Measurements from ENCODE around the gene DDX41. TPM values are rescaled to one million over a fixed set of nuclear protein-coding genes. Genes with fewer than 3 reads are reported as not detected.

The DDX41 gene
- total and polyA plus RNA-seq, 2 donors (not counting 1 experiment from before 2014, with no cell fraction given) = 110 to 168 TPM

GRCh38 chr5:177507165-177507564 is 9.6 kb downstream of the DDX41 start:
- peaks cover 0 to 52% of the 10 kb centered on the region in 2 experiments for H3K36me3 ChIP-seq (replicated peaks in 1 of 2; ENCODE audit: control extremely low read depth in 1 of 2, control insufficient read depth in 1 of 2, extremely low read depth in 1 of 2, insufficient read depth in 2 of 2, low read length in 1 of 2)
- no peak overlapping the region for H3K4me3 ChIP-seq (ENCODE audit: control extremely low read depth in 1 of 5, extremely low read depth in 1 of 5, insufficient read depth in 1 of 5, low read depth in 2 of 5, low read length in 4 of 5)
- DNase-seq (no peak), ATAC-seq (ENCODE audit: low read depth) (no peak)
- peaks cover 49 to 67% of the 10 kb centered on the region in 2 donors for H3K4me1 ChIP-seq (ENCODE audit: control insufficient read depth in 2 of 2, insufficient read depth in 2 of 2, low read length in 2 of 2)
- H4K20me1 ChIP-seq (ENCODE audit: control insufficient read depth, insufficient read depth, low read length, poor library complexity, severe bottlenecking) = peaks cover 35% of the 10 kb centered on the region
- no peaks in the 10 kb centered on the region for H3K9me3 ChIP-seq (ENCODE audit: control extremely low read depth in 1 of 3, control insufficient read depth in 2 of 3, insufficient read depth in 1 of 3, low read length in 2 of 3)
- H3K27ac ChIP-seq (ENCODE audit: low read length in 2 of 2) = no peak overlapping the region
- H3K27me3 ChIP-seq (replicated peaks in 1 of 4; ENCODE audit: control extremely low read depth in 1 of 4, control insufficient read depth in 3 of 4, insufficient read depth in 4 of 4, low read length in 3 of 4) = no peaks in the 10 kb centered on the region
- 79% methylated on average over 9 of the region's 9 CpGs for WGBS (ENCODE audit: insufficient coverage)
- Mint-ChIP-seq H3K27ac (peak overlapping the region; percentile 85), H3K4me3 (peak overlapping the region; percentile 94), H3K9me3 (ENCODE audit: insufficient read depth) (no peaks in the 10 kb centered on the region), H3K4me1 (peaks cover 65% of the 10 kb centered on the region), H3K27me3 (no peaks in the 10 kb centered on the region)
- peaks cover 35% of the 10 kb centered on the region for H3K79me2 ChIP-seq (ENCODE audit: control insufficient read depth, insufficient read depth, low read length)
- no peak for TF ChIP-seq EZH2 (IDR thresholded peaks at IDR 0.05; ENCODE audit: borderline replicate concordance, insufficient read depth, low read depth, low read length, poor library complexity, severe bottlenecking)
- TF ChIP-seq, protein P1, sequence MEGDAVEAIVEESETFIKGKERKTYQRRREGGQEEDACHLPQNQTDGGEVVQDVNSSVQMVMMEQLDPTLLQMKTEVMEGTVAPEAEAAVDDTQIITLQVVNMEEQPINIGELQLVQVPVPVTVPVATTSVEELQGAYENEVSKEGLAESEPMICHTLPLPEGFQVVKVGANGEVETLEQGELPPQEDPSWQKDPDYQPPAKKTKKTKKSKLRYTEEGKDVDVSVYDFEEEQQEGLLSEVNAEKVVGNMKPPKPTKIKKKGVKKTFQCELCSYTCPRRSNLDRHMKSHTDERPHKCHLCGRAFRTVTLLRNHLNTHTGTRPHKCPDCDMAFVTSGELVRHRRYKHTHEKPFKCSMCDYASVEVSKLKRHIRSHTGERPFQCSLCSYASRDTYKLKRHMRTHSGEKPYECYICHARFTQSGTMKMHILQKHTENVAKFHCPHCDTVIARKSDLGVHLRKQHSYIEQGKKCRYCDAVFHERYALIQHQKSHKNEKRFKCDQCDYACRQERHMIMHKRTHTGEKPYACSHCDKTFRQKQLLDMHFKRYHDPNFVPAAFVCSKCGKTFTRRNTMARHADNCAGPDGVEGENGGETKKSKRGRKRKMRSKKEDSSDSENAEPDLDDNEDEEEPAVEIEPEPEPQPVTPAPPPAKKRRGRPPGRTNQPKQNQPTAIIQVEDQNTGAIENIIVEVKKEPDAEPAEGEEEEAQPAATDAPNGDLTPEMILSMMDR (IDR thresholded peaks at IDR 0.05) = no peak
- POLR2A ChIA-PET = interaction anchor here (0.6 to 4.1 kb wide), 4 partner anchors 9 to 56 kb away, joined by 3 to 14 read pairs (median 4); partner anchors contain the start of gene PDLIM7
- CTCF ChIA-PET = interaction anchor here (0.9 to 5.5 kb wide), 9 partner anchors 7 to 395 kb away, joined by 3 to 70 read pairs (median 4); partner anchors contain the start of genes B4GALT7, DDX41 and PDLIM7
- peak overlapping the region; percentile 86 for H3K9ac ChIP-seq (ENCODE audit: low read length)
- peak overlapping the region; percentile 64 for H2AFZ ChIP-seq (ENCODE audit: insufficient read depth, low read depth, low read length, poor library complexity, severe bottlenecking)
- intact Hi-C loops (cut with micrococcal nuclease) = loop anchor here (5.0 kb wide), 1 partner anchor 205 kb away; the partner anchor contains the start of genes PRELID1 and RAB24
- peak overlapping the region; percentile 97 for H3K4me2 ChIP-seq (replicated peaks; ENCODE audit: low read depth, low read length, poor library complexity, severe bottlenecking)

GRCh38 chr5:177505075-177505474 is 11.7 kb downstream of the DDX41 start:
- Histone ChIP-seq H3K36me3 (replicated peaks in 1 of 2; ENCODE audit: control extremely low read depth in 1 of 2, control insufficient read depth in 1 of 2, extremely low read depth in 1 of 2, insufficient read depth in 2 of 2, low read length in 1 of 2) (peaks cover 0 to 39% of the 10 kb centered on the region in 2 experiments), H3K27me3 (replicated peaks in 1 of 4; ENCODE audit: control extremely low read depth in 1 of 4, control insufficient read depth in 3 of 4, insufficient read depth in 4 of 4, low read length in 3 of 4) (no peaks in the 10 kb centered on the region), H3K9me3 (ENCODE audit: control extremely low read depth in 1 of 3, control insufficient read depth in 2 of 3, insufficient read depth in 1 of 3, low read length in 2 of 3) (no peaks in the 10 kb centered on the region), H3K9ac (ENCODE audit: low read length) (no peak overlapping the region), H3K4me1 (ENCODE audit: control insufficient read depth in 2 of 2, insufficient read depth in 2 of 2, low read length in 2 of 2) (peaks cover 50 to 67% of the 10 kb centered on the region in 2 donors), H2AFZ (ENCODE audit: insufficient read depth, low read depth, low read length, poor library complexity, severe bottlenecking) (no peak overlapping the region), H3K79me2 (ENCODE audit: control insufficient read depth, insufficient read depth, low read length) (peaks cover 31% of the 10 kb centered on the region), H3K27ac (ENCODE audit: low read length in 2 of 2) (no peak overlapping the region), H3K4me2 (replicated peaks; ENCODE audit: low read depth, low read length, poor library complexity, severe bottlenecking) (no peak overlapping the region), H3K4me3 (ENCODE audit: control extremely low read depth in 1 of 5, extremely low read depth in 1 of 5, insufficient read depth in 1 of 5, low read depth in 2 of 5, low read length in 4 of 5) (no peak overlapping the region), H4K20me1 (ENCODE audit: control insufficient read depth, insufficient read depth, low read length, poor library complexity, severe bottlenecking) (peaks cover 51% of the 10 kb centered on the region)
- Mint-ChIP-seq H3K4me1 (peaks cover 65% of the 10 kb centered on the region), H3K4me3 (no peak overlapping the region), H3K27ac (no peak overlapping the region), H3K27me3 (no peaks in the 10 kb centered on the region), H3K9me3 (ENCODE audit: insufficient read depth) (no peaks in the 10 kb centered on the region)
- TF ChIP-seq, protein P1 (IDR thresholded peaks at IDR 0.05) = no peak
- no peak for TF ChIP-seq EZH2 (IDR thresholded peaks at IDR 0.05; ENCODE audit: borderline replicate concordance, insufficient read depth, low read depth, low read length, poor library complexity, severe bottlenecking)
- ChIA-PET CTCF (interaction anchor here (0.9 kb wide), 1 partner anchor 50 kb away, joined by 3 read pairs; no protein-coding TSS in a partner anchor), POLR2A (no interaction called here)
- 92% methylated on average over 4 of the region's 4 CpGs for WGBS (ENCODE audit: insufficient coverage)
- ATAC-seq (ENCODE audit: low read depth) (no peak), DNase-seq (no peak)
- intact Hi-C loops (cut with micrococcal nuclease) = loop anchor here (5.0 kb wide), 1 partner anchor 203 kb away; the partner anchor contains the start of genes PRELID1 and RAB24

All from B cell (primary cell).